ENCODE results near the gene HMGN2. TPM values are rescaled to one million over a fixed set of nuclear protein-coding genes. Genes with fewer than 3 reads are reported as not detected.

Gene HMGN2
- 100 to 1,000 TPM; 382 TPM for total RNA-seq
- 100 to 1,000 TPM; 634 to 759 (median 709) TPM for polyA plus RNA-seq
- total RNA-seq, result 144 to 220 (median 170) reads per million in 6 experiments

- POLR2A ChIA-PET, result interaction anchor here (0.6 to 3.9 kb wide), 29 partner anchors 10 to 919 kb away, joined by 3 to 43 read pairs (median 4); partner anchors contain the start of genes CEP85, DHDDS, MTFR1L and PIGV
Observed at GRCh38 chr1:26472320-26472900, at the start of gene HMGN2. HMGN2 (plus strand) TSS chr1:26472440; CDS start chr1:26472613, 173 bp downstream.

GRCh38 chr1:26429721-26430120, 42.5 kb upstream of the HMGN2 start:
- POLR2A ChIA-PET, result no interaction called here
- H3K27me3 Mint-ChIP-seq, result peaks cover 2 to 16% (median 9%) of the 10 kb centered on the region in 5 donors
- H3K36me3 Mint-ChIP-seq, result peaks cover 0 to 5% (median 4%) of the 10 kb centered on the region in 3 donors
- H3K4me3 Mint-ChIP-seq, result peak overlapping the region in 2 of 10 donors; percentile 10 to 55
- DNase-seq (no peak), ATAC-seq (no peak)
- no peak overlapping the region for H3K27ac Mint-ChIP-seq
- H3K9me3 Mint-ChIP-seq, result no peaks in the 10 kb centered on the region
- peaks cover 4 to 27% (median 24%) of the 10 kb centered on the region in 4 donors for H3K4me1 Mint-ChIP-seq

More at GRCh38 chr1:26472320-26472900, at the start of gene HMGN2:
- DNase-seq (peak; percentile 75 to 96 (median 86)), ATAC-seq (peak; percentile 68 to 73)
- no peaks in the 10 kb centered on the region for H3K27me3 Mint-ChIP-seq
- peak within 1 kb of the TSS; percentile 86 to 97 (median 94) for H3K4me3 Mint-ChIP-seq
- H3K4me1 Mint-ChIP-seq, result peaks cover 15 to 55% (median 50%) of the 10 kb centered on the region in 4 donors
- no peaks in the 10 kb centered on the region for H3K9me3 Mint-ChIP-seq
- peaks cover 0 to 55% (median 10%) of the 10 kb centered on the region in 3 donors for H3K36me3 Mint-ChIP-seq
- H3K27ac Mint-ChIP-seq, result peak within 1 kb of the TSS; percentile 92 to 99 (median 97)

GRCh38 chr1:26431979-26432695, 40.1 kb upstream of the HMGN2 start, which contains the start of gene DHDDS:
DHDDS (plus strand) TSS chr1:26432321; CDS start chr1:26432946, 625 bp downstream.
- POLR2A ChIA-PET, result interaction anchor here (0.9 to 4.2 kb wide), 14 partner anchors 9 to 1185 kb away, joined by 3 to 43 read pairs (median 4); partner anchors contain the start of genes CD52, HMGN2, MACO1 and RSRP1

GRCh38 chr1:26432793-26433192, 39.4 kb upstream of the HMGN2 start:
- peak overlapping the region in 9 of 10 donors; percentile 13 to 98 (median 97) for H3K27ac Mint-ChIP-seq
- peaks cover 0 to 2% (median 0%) of the 10 kb centered on the region in 5 donors for H3K27me3 Mint-ChIP-seq
- peaks cover 0 to 24% (median 4%) of the 10 kb centered on the region in 3 donors for H3K36me3 Mint-ChIP-seq
- ATAC-seq (no peak), DNase-seq (no peak)
- POLR2A ChIA-PET, result interaction anchor here (0.9 to 4.2 kb wide), 11 partner anchors 9 to 1058 kb away, joined by 3 to 43 read pairs (median 5); partner anchors contain the start of genes CD52, HMGN2 and SH3BGRL3
- no peaks in the 10 kb centered on the region for H3K9me3 Mint-ChIP-seq
- peak overlapping the region; percentile 91 to 100 (median 96) for H3K4me3 Mint-ChIP-seq
- peaks cover 4 to 27% (median 24%) of the 10 kb centered on the region in 4 donors for H3K4me1 Mint-ChIP-seq

More at GRCh38 chr1:26431979-26432695, 40.1 kb upstream of the HMGN2 start, which contains the start of gene DHDDS:
- Mint-ChIP-seq H3K4me1 (peaks cover 4 to 27% (median 24%) of the 10 kb centered on the region in 4 donors), H3K27ac (peak within 1 kb of the TSS; percentile 89 to 98 (median 97)), H3K9me3 (no peaks in the 10 kb centered on the region), H3K4me3 (peak within 1 kb of the TSS; percentile 91 to 100 (median 96)), H3K36me3 (peaks cover 0 to 20% (median 4%) of the 10 kb centered on the region in 3 donors), H3K27me3 (peaks cover 0 to 3% (median 0%) of the 10 kb centered on the region in 5 donors)
- peak; percentile 96 to 99 (median 97) for DNase-seq
- ATAC-seq, result peak; percentile 95

- H3K4me1 Mint-ChIP-seq, result peaks cover 4 to 31% (median 24%) of the 10 kb centered on the region in 4 donors
- POLR2A ChIA-PET, result interaction anchor here (0.8 to 4.2 kb wide), 2 partner anchors 37 to 417 kb away, joined by 6 to 43 read pairs; partner anchors contain the start of gene HMGN2
- no peaks in the 10 kb centered on the region for H3K9me3 Mint-ChIP-seq
- no peak for DNase-seq
- H3K27ac Mint-ChIP-seq, result peak overlapping the region in 1 of 10 donors; percentile 55
- peaks cover 4 to 39% (median 6%) of the 10 kb centered on the region in 3 donors for H3K36me3 Mint-ChIP-seq
- H3K27me3 Mint-ChIP-seq, result peaks cover 0 to 2% (median 0%) of the 10 kb centered on the region in 5 donors
- no peak for ATAC-seq
- H3K4me3 Mint-ChIP-seq, result peak overlapping the region in 1 of 10 donors; percentile 12
Observed at GRCh38 chr1:26434161-26434752, 38.0 kb upstream of the HMGN2 start.

GRCh38 chr1:26438041-26438440, 34.2 kb upstream of the HMGN2 start:
- Mint-ChIP-seq H3K4me1 (peaks cover 2 to 16% (median 12%) of the 10 kb centered on the region in 4 donors), H3K27ac (no peak overlapping the region), H3K36me3 (peaks cover 4 to 74% (median 16%) of the 10 kb centered on the region in 3 donors)

GRCh38 chr1:26440259-26440658, 32.0 kb upstream of the HMGN2 start:
- POLR2A ChIA-PET, result no interaction called here
- ATAC-seq (no peak), DNase-seq (no peak)
- H3K4me1 Mint-ChIP-seq, result peaks cover 0 to 5% (median 2%) of the 10 kb centered on the region in 4 donors
- H3K27ac Mint-ChIP-seq, result no peak overlapping the region
- H3K4me3 Mint-ChIP-seq, result no peak overlapping the region
- H3K36me3 Mint-ChIP-seq, result peaks cover 0 to 88% (median 19%) of the 10 kb centered on the region in 3 donors
- no peaks in the 10 kb centered on the region for H3K9me3 Mint-ChIP-seq
- H3K27me3 Mint-ChIP-seq, result no peaks in the 10 kb centered on the region

More at GRCh38 chr1:26438041-26438440, 34.2 kb upstream of the HMGN2 start:
- Mint-ChIP-seq H3K9me3 (no peaks in the 10 kb centered on the region), H3K4me3 (no peak overlapping the region), H3K27me3 (no peaks in the 10 kb centered on the region)
- no peak for DNase-seq
- ATAC-seq, result no peak
- POLR2A ChIA-PET, result no interaction called here

- Mint-ChIP-seq H3K36me3 (peaks cover 0 to 79% (median 24%) of the 10 kb centered on the region in 3 donors), H3K4me1 (no peaks in the 10 kb centered on the region), H3K9me3 (no peaks in the 10 kb centered on the region), H3K4me3 (no peak overlapping the region), H3K27ac (peak overlapping the region in 1 of 10 donors; percentile 49), H3K27me3 (no peaks in the 10 kb centered on the region)
- POLR2A ChIA-PET, result no interaction called here
- no peak for ATAC-seq
- DNase-seq, result no peak
Observed at GRCh38 chr1:26449868-26450267, 22.4 kb upstream of the HMGN2 start.

- Mint-ChIP-seq H3K27ac (no peak overlapping the region), H3K9me3 (no peaks in the 10 kb centered on the region), H3K36me3 (peaks cover 0 to 80% (median 24%) of the 10 kb centered on the region in 3 donors), H3K27me3 (no peaks in the 10 kb centered on the region), H3K4me3 (no peak overlapping the region), H3K4me1 (no peaks in the 10 kb centered on the region)
- DNase-seq (no peak), ATAC-seq (no peak)
- POLR2A ChIA-PET, result no interaction called here
Observed at GRCh38 chr1:26450908-26451307, 21.3 kb upstream of the HMGN2 start.

- no peaks in the 10 kb centered on the region for H3K27me3 Mint-ChIP-seq
- POLR2A ChIA-PET, result interaction anchor here (0.5 kb wide), 1 partner anchor 241 kb away, joined by 3 read pairs; no protein-coding TSS in a partner anchor
- H3K4me3 Mint-ChIP-seq, result no peak overlapping the region
- H3K9me3 Mint-ChIP-seq, result no peaks in the 10 kb centered on the region
- no peak for DNase-seq
- no peak overlapping the region for H3K27ac Mint-ChIP-seq
- H3K4me1 Mint-ChIP-seq, result no peaks in the 10 kb centered on the region
- ATAC-seq, result no peak
- peaks cover 0 to 71% (median 19%) of the 10 kb centered on the region in 3 donors for H3K36me3 Mint-ChIP-seq
Observed at GRCh38 chr1:26452459-26453183, 19.6 kb upstream of the HMGN2 start.

GRCh38 chr1:26459148-26459547, 13.1 kb upstream of the HMGN2 start:
- Mint-ChIP-seq H3K27ac (peak overlapping the region in 1 of 10 donors; percentile 5), H3K36me3 (peaks cover 7 to 73% (median 10%) of the 10 kb centered on the region in 3 donors), H3K9me3 (no peaks in the 10 kb centered on the region), H3K27me3 (no peaks in the 10 kb centered on the region), H3K4me3 (no peak overlapping the region), H3K4me1 (no peaks in the 10 kb centered on the region)
- POLR2A ChIA-PET, result no interaction called here
- no peak for DNase-seq
- ATAC-seq, result no peak

Data from naive thymus-derived CD8-positive, alpha-beta T cell (primary cell).